IMR-90 (cell line): ENCODE results near the gene ARHGEF26. TPM values are rescaled to one million over a fixed set of nuclear protein-coding genes. Genes with fewer than 3 reads are reported as not detected.

ENCODE experiments used
- ATAC-seq: fragments of 200-7000 bp; cut with Tn5 transposase; 2 replicates; pipeline ENCODE4 v1.9.1; 2020; ENCODE audit warnings: low read depth, mild to moderate bottlenecking, moderate library complexity
- BruUV-seq: library from RNA; stranded (reverse); fragments of 400-500 nt; replicated peaks from 2 replicates; lab custom pipeline; 2021; lab: Mats Ljungman, UMichigan
- CTCF ChIA-PET: fragments of 300-600 bp; formaldehyde crosslinking; extraction: SDS; loops from one replicate; lab custom pipeline; 2021; ENCODE audit warnings: antibody characterized with exemption; lab: Yijun Ruan, JAX
- POLR2A ChIA-PET: fragments of 300-600 bp; sonication (Branson Sonifier 250); formaldehyde crosslinking; loops from one replicate; lab custom pipeline; 2022; ENCODE audit warnings: antibody characterized with exemption; ENCODE audit not compliant: unreplicated experiment; lab: Charles Lee
- DNase-seq: peaks from one replicate; pipeline ENCODE4 v3.0.0; 2013
- H2AFZ ChIP-seq: replicated peaks from 2 replicates; pipeline ENCODE3; 2013; ENCODE audit warnings: low read length, mild to moderate bottlenecking; ENCODE audit not compliant: poor library complexity
- H2AK5ac ChIP-seq: 2 replicates; pipeline ENCODE4 v1.6.1; 2013; ENCODE audit warnings: low read depth, low read length, inconsistent platforms
- H2AK9ac ChIP-seq: replicated peaks from 2 replicates; pipeline ENCODE3; 2013; ENCODE audit warnings: mild to moderate bottlenecking, low read depth, low read length, moderate library complexity; ENCODE audit not compliant: poor library complexity
- H2BK120ac ChIP-seq: 2 replicates; pipeline ENCODE4 v1.6.1; 2013; ENCODE audit warnings: low read depth, low read length, inconsistent platforms
- H2BK15ac ChIP-seq: 3 replicates; pipeline ENCODE4 v1.6.1; 2013; ENCODE audit warnings: low read depth, low read length, inconsistent platforms
- H2BK20ac ChIP-seq: 2 replicates; pipeline ENCODE4 v1.6.1; 2013; ENCODE audit warnings: low read depth, mild to moderate bottlenecking, inconsistent platforms, low read length, moderate library complexity
- H2BK5ac ChIP-seq: 2 replicates; pipeline ENCODE4 v1.6.1; 2013; ENCODE audit warnings: mild to moderate bottlenecking, low read depth, low read length, inconsistent platforms; ENCODE audit not compliant: poor library complexity, severe bottlenecking
- H3K14ac ChIP-seq: replicated peaks from 2 replicates; pipeline ENCODE4 v1.6.1; 2013; ENCODE audit warnings: low read depth, low read length, inconsistent platforms
- H3K18ac ChIP-seq: 2 replicates; pipeline ENCODE4 v1.6.1; 2013; ENCODE audit warnings: low read depth, low read length, control low read depth
- H3K23ac ChIP-seq: 2 replicates; pipeline ENCODE4 v1.6.1; 2013; ENCODE audit warnings: low read depth, low read length, inconsistent platforms
- H3K27ac ChIP-seq: 2 replicates; pipeline ENCODE4 v1.5.1; 2013; ENCODE audit warnings: mild to moderate bottlenecking, control low read depth, low read length; ENCODE audit not compliant: insufficient read depth
- H3K27me3 ChIP-seq: 2 replicates; pipeline ENCODE4 v1.6.1; 2013; ENCODE audit warnings: low read length; ENCODE audit not compliant: control insufficient read depth, insufficient read depth
- H3K36me3 ChIP-seq: 2 replicates; pipeline ENCODE4 v1.6.1; 2013; ENCODE audit warnings: low read length, mixed read lengths; ENCODE audit not compliant: control insufficient read depth, insufficient read depth
- H3K4ac ChIP-seq: 2 replicates; pipeline ENCODE4 v1.6.1; 2013; ENCODE audit warnings: low read depth, low read length, inconsistent platforms
- H3K4me1 ChIP-seq: 2 replicates; pipeline ENCODE4 v1.6.1; 2013; ENCODE audit warnings: low read length, mixed read lengths; ENCODE audit not compliant: control insufficient read depth, insufficient read depth
- H3K4me2 ChIP-seq: 2 replicates; pipeline ENCODE4 v1.6.1; 2013; ENCODE audit warnings: low read depth, mild to moderate bottlenecking, control low read depth, low read length, moderate library complexity
- H3K4me3 ChIP-seq: 2 replicates; pipeline ENCODE4 v1.5.1; 2013; ENCODE audit warnings: low read depth, mild to moderate bottlenecking, control low read depth, low read length, moderate library complexity; ENCODE audit not compliant: insufficient read depth
- H3K56ac ChIP-seq: 2 replicates; pipeline ENCODE4 v1.6.1; 2013; ENCODE audit warnings: low read length, inconsistent platforms; ENCODE audit not compliant: insufficient read depth; ENCODE audit errors: extremely low read depth
- H3K79me1 ChIP-seq, 2 experiments: 2 replicates each; pipeline ENCODE4 v1.6.1; 2013; ENCODE audit warnings: low read length in 2 of 2, inconsistent platforms in 1 of 2, low read depth in 1 of 2
- H3K9ac ChIP-seq: 2 replicates; pipeline ENCODE4 v1.6.1; 2013; ENCODE audit warnings: low read depth, low read length, control low read depth
- H3K9me1 ChIP-seq: 2 replicates; pipeline ENCODE4 v1.6.1; 2013; ENCODE audit warnings: low read length, inconsistent platforms; ENCODE audit not compliant: insufficient read depth
- H3K9me3 ChIP-seq: 2 replicates; pipeline ENCODE4 v1.6.1; 2013; ENCODE audit warnings: low read length; ENCODE audit not compliant: control insufficient read depth, insufficient read depth
- H4K20me1 ChIP-seq: 2 replicates; pipeline ENCODE4 v1.6.1; 2013; ENCODE audit warnings: low read length, inconsistent platforms; ENCODE audit not compliant: insufficient read depth
- H4K5ac ChIP-seq: 2 replicates; pipeline ENCODE4 v1.6.1; 2013; ENCODE audit warnings: mild to moderate bottlenecking, low read depth, low read length, control low read depth
- H4K8ac ChIP-seq, 2 experiments: 2 replicates each; pipeline ENCODE4 v1.6.1; 2013; ENCODE audit warnings: low read depth in 2 of 2, low read length in 2 of 2, control low read depth in 1 of 2, inconsistent platforms in 1 of 2
- H4K91ac ChIP-seq: 2 replicates; pipeline ENCODE4 v1.6.1; 2013; ENCODE audit warnings: low read depth, low read length, inconsistent platforms; ENCODE audit not compliant: insufficient read depth
- CHD1 ChIP-seq: IDR thresholded peaks from 2 replicates; pipeline ENCODE4 v1.6.1; 2012; ENCODE audit warnings: low read depth, low read length, improper control_type of control experiment
- FOS ChIP-seq: fragments of 150-350 bp; IDR thresholded peaks from 2 replicates; pipeline ENCODE4 v1.6.1; 2016; ENCODE audit warnings: low read depth, low read length
- MAZ ChIP-seq: IDR thresholded peaks from 2 replicates; pipeline ENCODE4 v1.6.1; 2012; ENCODE audit warnings: low read depth, mild to moderate bottlenecking, low read length, improper control_type of control experiment, moderate library complexity, borderline replicate concordance
- MXI1 ChIP-seq: IDR thresholded peaks from 2 replicates; pipeline ENCODE4 v1.6.1; 2012; ENCODE audit warnings: low read depth, mild to moderate bottlenecking, low read length, moderate library complexity, borderline replicate concordance
- WGBS, 2 experiments: methylation state at CpG; one replicate each; pipeline versions ENCODE4 v1.1.5 to v1.1.7; 2013; ENCODE audit warnings: missing lambda C conversion rate in 2 of 2; ENCODE audit not compliant: insufficient read length in 1 of 2; ENCODE audit errors: extremely low coverage in 2 of 2; 5-methylcytosine and 5-hydroxymethylcytosine counted together
- dilution Hi-C: fragments of 300-500 bp; cut with HindIII; formaldehyde crosslinking; loops from one replicate; pipeline ENCODE4 v1.14.3; 2018; ENCODE audit warnings: low sequenced_read_pairs; ENCODE audit not compliant: unreplicated experiment
- in situ Hi-C: fragments of 300-500 bp; cut with MboI; formaldehyde crosslinking; loops from 3 replicates; pipeline ENCODE4 v1.14.3; 2019; ENCODE audit warnings: low sequenced_read_pairs, inconsistent platforms, mixed read lengths
- intact Hi-C: fragments of 100-400 bp; cut with micrococcal nuclease; formaldehyde crosslinking; loops from 2 replicates; pipeline ENCODE4 v1.10.0; 2022
- polyA plus RNA-seq, 3 experiments: library from polyadenylated mRNA; depleted of rRNA; stranded (reverse); fragments of >200 nt; gene quantifications; 2 replicates each; pipeline ENCODE4 v1.2.3, GENCODE V29; 2012; ENCODE audit warnings: low replicate concordance in 1 of 3
- total RNA-seq: library from RNA; depleted of rRNA; stranded (reverse); fragments of >200 nt; gene quantifications from 2 replicates; pipeline ENCODE4 v1.2.3, GENCODE V29; 2012
- TF ChIP-seq, protein P1 (sequence below): fragments of 150-350 bp; IDR thresholded peaks from 2 replicates; pipeline ENCODE4 v1.6.1; 2017; ENCODE audit warnings: mild to moderate bottlenecking, antibody characterized with exemption, low read length, low read depth
- TF ChIP-seq, protein P2 (sequence below): conservative IDR thresholded peaks from 2 replicates; pipeline ENCODE4 v1.5.1; 2012; ENCODE audit warnings: mild to moderate bottlenecking, low read depth, low read length, improper control_type of control experiment

The ARHGEF26 gene
- total and polyA plus RNA-seq, 2 of the 4 experiments (the other 2 are of a cell fraction), result 2.0 to 2.3 TPM

DNA sequence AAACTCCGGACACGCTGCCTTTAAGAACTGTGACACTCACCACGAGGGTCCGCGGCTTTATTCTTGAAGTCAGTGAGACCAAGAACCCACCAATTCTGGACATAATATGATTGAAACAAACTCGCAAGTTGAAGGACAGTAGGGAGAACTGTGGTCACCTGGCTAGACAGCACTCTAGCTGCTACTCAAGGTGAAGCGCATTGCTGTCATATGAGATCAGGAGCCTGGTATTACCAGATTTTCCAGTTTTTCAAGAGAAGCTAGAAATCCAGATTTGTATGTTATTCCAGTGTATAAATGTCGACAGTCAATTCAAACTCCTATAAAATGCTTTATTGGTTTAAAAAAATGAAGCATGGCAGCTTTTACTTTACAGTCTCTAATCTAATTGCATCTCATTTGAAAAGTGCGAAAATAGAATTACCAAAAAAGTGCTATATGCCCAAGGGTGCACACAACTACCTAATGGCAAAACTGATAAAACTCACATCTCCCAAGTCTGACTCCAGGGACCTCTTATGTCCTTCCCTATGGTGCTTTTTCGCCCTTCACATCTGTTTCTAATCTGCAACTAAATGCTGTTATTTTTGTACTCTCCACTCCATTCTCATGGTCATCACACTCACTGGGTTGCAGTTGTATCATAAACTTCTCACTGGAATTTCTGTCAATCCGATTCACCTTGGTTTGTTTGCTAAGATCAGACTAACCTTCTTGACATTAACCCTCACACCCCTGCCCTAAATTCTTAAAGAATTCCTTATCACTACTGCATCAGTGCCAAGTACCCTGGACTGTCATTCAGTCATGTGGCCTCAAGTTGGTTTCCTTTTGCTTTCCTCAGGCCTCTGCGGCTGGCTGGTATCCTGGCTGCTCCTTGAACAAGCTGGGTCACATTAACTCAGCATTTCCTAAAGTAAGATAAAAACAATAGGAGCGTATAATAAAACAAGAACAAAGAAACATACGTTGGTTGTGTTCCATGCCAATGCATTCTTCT lies 31.5 kb upstream of the ARHGEF26 start (continued):
- TF ChIP-seq, protein P1, sequence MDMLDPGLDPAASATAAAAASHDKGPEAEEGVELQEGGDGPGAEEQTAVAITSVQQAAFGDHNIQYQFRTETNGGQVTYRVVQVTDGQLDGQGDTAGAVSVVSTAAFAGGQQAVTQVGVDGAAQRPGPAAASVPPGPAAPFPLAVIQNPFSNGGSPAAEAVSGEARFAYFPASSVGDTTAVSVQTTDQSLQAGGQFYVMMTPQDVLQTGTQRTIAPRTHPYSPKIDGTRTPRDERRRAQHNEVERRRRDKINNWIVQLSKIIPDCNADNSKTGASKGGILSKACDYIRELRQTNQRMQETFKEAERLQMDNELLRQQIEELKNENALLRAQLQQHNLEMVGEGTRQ, result no peak
- TF ChIP-seq FOS, result no peak

DNA sequence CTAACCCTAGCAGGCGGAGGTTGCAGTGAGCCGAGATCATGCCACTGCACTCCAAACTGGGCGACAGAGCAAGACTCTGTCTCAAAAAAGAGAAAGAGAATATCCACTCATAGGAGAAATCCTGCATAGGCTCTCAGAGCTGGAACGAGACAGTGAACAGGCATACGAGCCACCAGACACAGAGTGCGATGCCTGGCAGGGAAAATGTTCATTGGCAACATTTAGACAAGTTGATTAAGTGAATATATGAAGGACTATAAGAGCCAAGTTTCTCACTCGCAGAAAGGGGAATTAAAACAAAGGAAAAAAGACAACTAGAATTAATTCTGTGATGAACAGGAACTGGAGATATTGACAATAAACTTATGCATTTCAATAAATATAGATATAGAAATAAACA lies 27.1 kb upstream of the ARHGEF26 start:
- H3K9me1 ChIP-seq, result no peaks in the 10 kb centered on the region
- no peak overlapping the region for H3K4ac ChIP-seq
- no peak overlapping the region for H2BK5ac ChIP-seq
- H3K4me3 ChIP-seq, result no peak overlapping the region
- H4K91ac ChIP-seq, result no peak overlapping the region
- no peak overlapping the region for H2AK9ac ChIP-seq
- intact Hi-C loops, result loop anchor here (10.0 kb wide), 1 partner anchor 1611 kb away; no protein-coding TSS in a partner anchor
- H3K18ac ChIP-seq, result no peak overlapping the region
- H3K9me3 ChIP-seq, result no peaks in the 10 kb centered on the region
- H3K23ac ChIP-seq, result no peak overlapping the region
- no peaks in the 10 kb centered on the region for H3K4me1 ChIP-seq
- no peaks in the 10 kb centered on the region for H4K20me1 ChIP-seq
- H3K36me3 ChIP-seq, result no peaks in the 10 kb centered on the region
- ChIA-PET CTCF (interaction anchor here (0.8 kb wide), 1 partner anchor 159 kb away, joined by 4 read pairs; no protein-coding TSS in a partner anchor), POLR2A (no interaction called here)
- no peak overlapping the region for H2AK5ac ChIP-seq
- no peak overlapping the region for H3K9ac ChIP-seq
- no peak overlapping the region for H2BK120ac ChIP-seq
- DNase-seq, result no peak
- in situ Hi-C loops, result no loop called here
- no peaks in the 10 kb centered on the region for H3K79me1 ChIP-seq
- no peak overlapping the region for H3K14ac ChIP-seq
- no peak overlapping the region for H4K5ac ChIP-seq
- no peak overlapping the region for H4K8ac ChIP-seq
- dilution Hi-C loops, result no loop called here
- no peak overlapping the region for H2AFZ ChIP-seq
- no peak for ATAC-seq
- H3K27me3 ChIP-seq, result 0 out of 2 replicates have a peak, but pooled peaks cover 2% of the 10 kb centered on the region
- no peak overlapping the region for H2BK15ac ChIP-seq
- no peak overlapping the region for H2BK20ac ChIP-seq
- no peak overlapping the region for H3K4me2 ChIP-seq
- TF ChIP-seq CHD1, result no peak
- TF ChIP-seq, protein P2, sequence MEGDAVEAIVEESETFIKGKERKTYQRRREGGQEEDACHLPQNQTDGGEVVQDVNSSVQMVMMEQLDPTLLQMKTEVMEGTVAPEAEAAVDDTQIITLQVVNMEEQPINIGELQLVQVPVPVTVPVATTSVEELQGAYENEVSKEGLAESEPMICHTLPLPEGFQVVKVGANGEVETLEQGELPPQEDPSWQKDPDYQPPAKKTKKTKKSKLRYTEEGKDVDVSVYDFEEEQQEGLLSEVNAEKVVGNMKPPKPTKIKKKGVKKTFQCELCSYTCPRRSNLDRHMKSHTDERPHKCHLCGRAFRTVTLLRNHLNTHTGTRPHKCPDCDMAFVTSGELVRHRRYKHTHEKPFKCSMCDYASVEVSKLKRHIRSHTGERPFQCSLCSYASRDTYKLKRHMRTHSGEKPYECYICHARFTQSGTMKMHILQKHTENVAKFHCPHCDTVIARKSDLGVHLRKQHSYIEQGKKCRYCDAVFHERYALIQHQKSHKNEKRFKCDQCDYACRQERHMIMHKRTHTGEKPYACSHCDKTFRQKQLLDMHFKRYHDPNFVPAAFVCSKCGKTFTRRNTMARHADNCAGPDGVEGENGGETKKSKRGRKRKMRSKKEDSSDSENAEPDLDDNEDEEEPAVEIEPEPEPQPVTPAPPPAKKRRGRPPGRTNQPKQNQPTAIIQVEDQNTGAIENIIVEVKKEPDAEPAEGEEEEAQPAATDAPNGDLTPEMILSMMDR, result no peak
- no peak for TF ChIP-seq MXI1
- TF ChIP-seq MAZ, result no peak
- H3K27ac ChIP-seq, result no peak overlapping the region
- WGBS, 2 experiments, result 40% methylated on average over 1 of the region's 7 CpGs; no CpG with 5 or more reads in 1 of the 2 experiments
- H3K56ac ChIP-seq, result no peak overlapping the region
- BruUV-seq, result no TSS peak
